ENCODE results near the gene FXYD3.
"Not testable (repeated sequence)": the region's sequence is repeated elsewhere in the genome, so short reads cannot be mapped to it uniquely, and the experiment has no call there.

The FXYD3 gene

DNA sequence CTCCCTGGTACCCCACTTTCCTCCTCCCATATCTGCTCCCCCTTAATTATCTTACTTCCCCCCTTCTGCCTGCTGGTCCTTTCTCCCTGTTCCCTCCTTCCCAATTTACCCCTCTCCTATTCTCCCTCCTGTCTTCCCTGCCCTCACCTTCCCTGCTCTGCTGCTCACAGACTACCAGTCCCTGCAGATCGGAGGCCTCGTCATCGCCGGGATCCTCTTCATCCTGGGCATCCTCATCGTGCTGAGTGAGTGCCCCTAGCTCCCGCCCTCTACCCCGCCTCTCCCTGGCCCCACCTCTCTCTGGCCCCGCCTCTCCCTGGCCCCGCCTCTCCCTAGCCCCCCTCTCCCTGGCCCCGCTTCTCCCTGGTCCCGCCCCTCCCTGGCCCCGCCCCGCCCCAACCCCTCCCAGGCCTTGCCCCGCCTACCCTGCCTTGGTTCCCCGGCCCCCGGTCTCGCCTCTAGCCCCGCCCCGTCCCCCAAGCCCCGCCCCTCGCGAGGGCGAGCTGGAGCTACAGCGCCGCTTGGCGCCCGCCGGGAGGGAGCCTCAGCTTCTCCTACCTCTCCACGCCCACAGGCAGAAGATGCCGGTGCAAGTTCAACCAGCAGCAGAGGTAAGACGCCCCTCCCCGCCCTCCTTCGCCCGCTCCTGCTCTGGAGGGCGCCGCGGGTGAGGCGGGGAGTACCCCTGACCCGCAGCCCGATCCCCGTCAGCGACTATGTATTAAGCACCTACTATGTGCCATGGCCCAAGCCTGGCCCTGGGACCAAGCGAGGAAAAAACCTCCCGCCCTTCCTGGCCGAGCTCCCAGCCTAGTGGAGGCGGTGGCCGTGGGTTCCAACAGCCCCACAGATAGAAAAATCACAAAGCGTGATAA lies 25.6 kb downstream of the FXYD3 start:
- peak; percentile 95 to 98 for DNase-seq (ENCODE audit: low read depth in 1 of 2, low spot score in 1 of 2)

GRCh38 chr19:35141837-35142605 lies 26.4 kb downstream of the FXYD3 start:
- DNase-seq (ENCODE audit: low read depth in 1 of 2, low spot score in 1 of 2), result no peak

- peak; percentile 56 to 63 for DNase-seq (ENCODE audit: low read depth in 1 of 2, low spot score in 1 of 2)
Measured at GRCh38 chr19:35142606-35143230, 27.1 kb downstream of the FXYD3 start.

- no peak for DNase-seq (ENCODE audit: low read depth in 1 of 2, low spot score in 1 of 2)
Measured at GRCh38 chr19:35143231-35143715, 27.6 kb downstream of the FXYD3 start, which contains the start of gene FXYD7. FXYD7 (plus strand) TSS chr19:35143255; CDS start chr19:35143334, 79 bp downstream.

DNA sequence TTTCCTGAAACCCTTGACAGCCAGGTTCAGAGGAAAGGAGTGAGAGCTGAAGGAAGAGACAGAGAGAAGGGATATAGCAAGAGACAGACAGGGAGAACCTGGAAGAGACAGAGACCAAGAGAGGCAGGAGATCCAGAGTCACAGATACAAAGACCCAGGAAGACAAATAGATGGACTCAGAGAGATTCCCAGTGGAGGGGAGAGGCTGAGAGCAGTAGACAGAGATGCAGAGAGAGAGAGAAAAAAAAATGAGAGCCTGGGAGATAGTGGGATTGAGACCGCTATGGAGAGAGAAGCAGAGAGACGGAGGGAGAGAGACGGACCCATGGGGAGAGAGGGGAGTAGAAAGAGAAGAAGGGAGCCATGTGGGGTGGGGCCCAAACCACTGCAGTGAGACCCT lies 28.2 kb downstream of the FXYD3 start:
- DNase-seq (ENCODE audit: low read depth in 1 of 2, low spot score in 1 of 2), result no peak

- no peak for DNase-seq (ENCODE audit: low read depth in 1 of 2, low spot score in 1 of 2)
Measured at GRCh38 chr19:35144259-35144599, 28.6 kb downstream of the FXYD3 start.

DNA sequence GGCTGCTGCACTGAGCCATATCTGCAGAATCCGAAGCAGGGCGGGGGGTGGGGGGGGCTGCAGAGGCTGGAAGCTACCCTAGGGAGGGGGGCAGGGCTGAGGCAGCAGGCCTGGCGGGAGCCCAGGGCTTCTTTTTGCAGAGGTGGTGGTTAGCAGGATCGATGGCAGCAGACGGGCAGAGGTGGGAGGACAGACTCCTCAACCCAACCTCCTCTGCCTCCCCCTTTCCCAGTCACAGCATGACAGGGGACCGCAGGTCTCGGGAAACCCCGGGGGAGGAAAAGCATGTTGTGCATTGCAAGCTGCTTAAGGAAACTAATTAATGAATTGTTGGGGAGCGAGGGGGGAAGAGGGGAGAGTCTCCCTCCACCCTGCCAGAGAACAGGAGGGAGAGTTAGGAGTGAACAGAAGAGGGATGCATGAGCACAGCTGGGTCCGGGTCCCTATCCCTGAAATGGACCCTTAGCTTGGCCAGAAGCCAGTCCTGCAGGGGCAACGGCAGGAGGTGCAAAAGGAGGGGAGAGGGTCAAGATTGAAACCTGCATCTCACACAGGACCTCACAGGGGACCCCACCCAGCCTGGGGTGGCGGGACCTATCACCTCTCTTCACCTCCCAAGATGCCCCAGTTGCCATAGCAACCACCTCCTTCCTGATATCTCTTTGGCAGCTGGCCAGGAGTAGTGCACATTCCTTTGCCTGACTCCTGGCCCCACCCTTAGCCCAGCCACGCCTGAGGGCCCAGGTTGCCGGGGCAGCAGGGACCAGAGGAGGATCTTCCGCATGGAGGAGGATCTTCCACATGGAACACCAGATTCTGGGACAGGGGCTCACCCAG lies 29.2 kb downstream of the FXYD3 start:
- no peak for DNase-seq (ENCODE audit: low read depth in 1 of 2, low spot score in 1 of 2)

DNA sequence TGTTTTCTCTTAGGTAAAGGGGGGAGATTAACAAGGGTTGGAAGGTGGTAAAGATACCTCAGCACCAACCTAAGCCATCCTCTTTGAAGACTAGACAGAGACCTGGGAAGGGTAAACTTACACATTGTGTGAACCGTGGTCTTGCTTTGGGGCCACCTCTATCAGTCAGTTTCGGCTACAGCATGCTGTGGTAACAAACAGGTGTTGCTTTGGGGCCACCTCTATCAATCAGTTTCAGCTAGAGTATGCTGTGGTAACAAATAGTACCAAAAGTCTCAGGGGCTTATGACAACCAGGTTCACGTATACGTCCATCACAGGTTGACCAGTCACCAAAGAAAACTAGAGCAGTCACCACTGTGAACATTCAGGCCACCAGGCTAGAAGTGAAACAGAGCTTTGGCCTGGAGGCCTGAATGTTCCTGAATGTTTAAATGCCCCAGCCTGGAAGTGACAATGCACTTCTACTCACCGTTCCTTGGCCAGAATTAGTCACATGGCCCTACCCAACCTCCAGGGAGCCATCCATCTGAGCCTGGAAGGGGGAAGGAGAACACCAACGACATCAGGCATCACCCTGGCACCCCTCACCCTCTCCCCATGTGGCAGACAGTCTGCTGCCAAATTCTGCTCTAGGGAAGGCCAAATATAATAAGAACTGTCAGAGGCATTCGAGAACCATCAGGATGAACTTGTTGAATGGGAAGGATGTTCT lies 31.3 kb downstream of the FXYD3 start:
- no peak for DNase-seq (ENCODE audit: low read depth in 1 of 2, low spot score in 1 of 2)

DNA sequence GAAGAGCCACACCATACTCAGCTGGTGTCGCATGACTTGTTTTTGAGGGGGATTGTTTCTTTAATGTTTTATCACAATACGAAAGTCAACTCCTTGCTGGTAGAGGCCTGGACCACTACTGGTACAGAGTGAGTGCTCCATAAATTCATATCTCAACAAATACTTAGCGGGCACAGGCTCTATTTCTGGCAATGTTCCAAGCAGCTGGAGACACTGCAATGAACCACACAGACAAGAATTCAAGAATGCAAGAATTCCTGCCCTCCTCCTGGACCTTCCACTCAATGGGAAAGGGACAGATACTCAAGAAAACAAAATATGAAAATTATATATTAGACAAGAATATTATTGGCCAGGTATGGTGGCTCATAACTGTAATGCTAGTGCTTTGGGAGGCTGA lies 33.8 kb downstream of the FXYD3 start:
- no peak for DNase-seq (ENCODE audit: low read depth in 1 of 2, low spot score in 1 of 2)

GRCh38 chr19:35150445-35150844 lies 34.8 kb downstream of the FXYD3 start:
- no peak for DNase-seq (ENCODE audit: low read depth in 1 of 2, low spot score in 1 of 2)

GRCh38 chr19:35151273-35152065 lies 35.8 kb downstream of the FXYD3 start:
- no peak for DNase-seq (ENCODE audit: low read depth in 1 of 2, low spot score in 1 of 2)

DNA sequence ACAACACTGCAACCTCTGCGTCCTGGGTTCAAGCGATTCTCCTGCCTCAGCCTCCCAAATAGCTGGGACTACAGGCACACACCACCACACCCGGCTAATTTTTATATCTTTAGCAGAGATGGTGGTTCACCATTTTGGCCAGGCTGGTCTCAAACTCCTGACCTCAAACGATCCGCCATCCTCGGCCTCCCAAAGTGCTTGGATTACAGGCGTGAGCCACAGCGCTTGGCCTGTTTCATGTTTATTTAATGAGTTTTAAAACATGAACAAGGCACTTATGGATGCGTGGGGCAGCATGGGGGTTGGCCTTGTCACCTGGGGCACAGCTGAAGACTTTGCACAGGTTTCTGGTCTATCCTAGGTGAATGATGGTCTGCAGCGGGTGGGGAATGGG lies 37.5 kb downstream of the FXYD3 start:
- not testable (repeated sequence) for DNase-seq (ENCODE audit: low read depth in 1 of 2, low spot score in 1 of 2)

DNA sequence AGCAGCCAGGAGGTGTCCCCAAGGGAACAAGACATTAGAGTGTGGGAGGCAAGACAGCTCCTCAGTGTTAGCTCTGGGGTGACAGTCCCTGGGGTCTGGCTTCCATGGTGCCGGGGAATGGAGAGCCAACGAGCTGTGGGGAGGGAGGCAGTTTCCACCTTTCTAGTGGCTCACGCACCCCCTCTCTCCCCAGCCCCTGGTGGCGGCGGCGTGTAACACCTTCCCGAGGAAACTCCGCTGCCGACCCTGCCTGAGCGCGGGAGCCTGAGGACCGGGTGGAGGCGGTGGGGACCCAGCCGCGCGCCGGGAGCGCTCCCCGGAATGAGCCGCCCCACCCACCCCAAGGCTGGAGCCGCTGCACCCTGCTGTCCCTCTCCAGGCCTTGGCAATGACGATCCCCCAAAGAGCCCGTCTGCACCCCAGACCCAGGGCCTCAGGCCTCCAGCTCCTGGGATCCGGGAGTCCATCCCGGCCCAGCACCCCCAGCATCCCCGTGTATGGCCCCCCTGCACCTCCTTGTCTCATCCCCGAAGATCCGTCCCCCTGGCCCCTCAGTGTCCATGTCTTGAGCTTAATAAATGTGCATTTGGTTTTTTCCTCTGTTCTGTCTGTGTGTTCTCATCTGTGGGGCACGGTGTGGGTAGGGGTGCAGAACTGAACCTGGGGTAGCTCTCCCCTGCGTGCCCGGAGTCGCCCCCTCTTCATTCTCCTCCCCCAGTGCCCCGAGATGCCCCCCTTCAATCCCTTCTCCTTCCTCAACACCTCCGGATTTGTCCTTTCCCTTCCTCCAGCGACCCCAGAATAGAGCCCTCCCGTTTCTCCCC lies 38.3 kb downstream of the FXYD3 start:
- peak; percentile 59 to 65 for DNase-seq (ENCODE audit: low read depth in 1 of 2, low spot score in 1 of 2)

GRCh38 chr19:35154525-35155406 lies 39.1 kb downstream of the FXYD3 start, which contains the start of gene FXYD5:
FXYD5 (plus strand) TSS chr19:35154735; CDS start chr19:35155551, 816 bp downstream.
- DNase-seq (ENCODE audit: low read depth in 1 of 2, low spot score in 1 of 2), result peak; percentile 56 to 67

DNA sequence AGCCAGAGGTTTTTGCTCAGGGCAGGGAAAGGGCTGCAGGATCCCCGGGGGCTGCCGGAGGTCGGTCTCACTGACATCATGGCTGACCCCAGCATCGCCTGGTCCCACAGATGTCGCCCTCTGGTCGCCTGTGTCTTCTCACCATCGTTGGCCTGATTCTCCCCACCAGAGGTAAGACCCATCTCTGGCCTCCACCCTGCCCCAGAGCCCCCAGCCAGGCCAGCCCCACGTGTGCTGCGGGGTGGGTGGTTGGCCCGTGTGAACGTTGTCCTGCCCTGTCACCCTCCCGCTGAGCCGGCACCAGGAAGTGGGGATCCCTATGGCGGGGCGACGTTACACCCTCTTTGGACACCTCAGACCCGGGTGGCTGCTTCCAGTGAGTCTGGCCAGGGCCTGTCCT lies 39.8 kb downstream of the FXYD3 start:
- DNase-seq (ENCODE audit: low read depth in 1 of 2, low spot score in 1 of 2), result no peak

GRCh38 chr19:35155981-35156672 lies 40.5 kb downstream of the FXYD3 start:
- no peak for DNase-seq (ENCODE audit: low read depth in 1 of 2, low spot score in 1 of 2)

DNA sequence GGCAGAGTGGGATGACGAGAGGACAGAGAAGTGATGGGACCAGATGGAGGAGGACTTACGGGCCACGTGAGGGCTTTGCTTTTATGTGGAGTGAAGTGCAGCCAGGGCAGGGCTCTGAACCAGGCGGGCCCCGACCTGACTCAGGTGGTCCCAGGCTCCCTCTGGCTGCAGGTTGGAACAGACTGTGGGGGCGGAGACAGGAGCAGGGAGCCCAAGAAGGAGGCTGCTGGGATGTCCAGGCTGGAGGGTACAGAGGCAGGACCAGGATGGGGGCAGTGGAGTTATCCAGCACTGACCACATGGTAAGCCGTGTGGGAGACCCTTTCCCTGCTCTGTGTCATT lies 41.0 kb downstream of the FXYD3 start:
- no peak for DNase-seq (ENCODE audit: low read depth in 1 of 2, low spot score in 1 of 2)
